PC-9 (cell line): Measurements from ENCODE around the gene LGI4. TPM values are rescaled to one million over a fixed set of nuclear protein-coding genes. Genes with fewer than 3 reads are reported as not detected.

Source experiments
- BruUV-seq: library from RNA; stranded (reverse); fragments of 400-500 nt; replicated peaks from 2 replicates; lab custom pipeline; 2021; lab: Mats Ljungman, UMichigan
- CTCF ChIA-PET: fragments of 300-600 bp; sonication (Branson Sonifier 250); formaldehyde crosslinking; loops from one replicate; lab custom pipeline; 2022; ENCODE audit warnings: antibody characterized with exemption; lab: Charles Lee
- POLR2A ChIA-PET: fragments of 300-600 bp; sonication (Branson Sonifier 250); formaldehyde crosslinking; loops from one replicate; lab custom pipeline; 2022; ENCODE audit warnings: antibody characterized with exemption; ENCODE audit not compliant: unreplicated experiment; lab: Charles Lee
- DNase-seq, 2 experiments: peaks; one replicate each; pipeline versions ENCODE4 v3.0.0 to v3.0.0-alpha.2; 2015 to 2022; ENCODE audit warnings: mixed read lengths in 1 of 2
- H2AFZ ChIP-seq: fragments of 200-600 bp; sonication (generic); 2 replicates; pipeline ENCODE4 v1.8.1; 2017; ENCODE audit warnings: antibody characterized with exemption
- H3F3A ChIP-seq: fragments of 200-600 bp; sonication (generic); 2 replicates; pipeline ENCODE4 v1.8.1; 2017; ENCODE audit warnings: antibody characterized with exemption, mild to moderate bottlenecking, low read depth; ENCODE audit not compliant: insufficient read depth
- H3K27ac ChIP-seq: fragments of 200-600 bp; sonication (generic); 2 replicates; pipeline ENCODE4 v1.6.1; 2016; ENCODE audit warnings: mixed run types
- H3K27me3 ChIP-seq: fragments of 200-600 bp; sonication (generic); 2 replicates; pipeline ENCODE4 v1.6.1; 2016; ENCODE audit warnings: low read depth, mixed run types; ENCODE audit not compliant: insufficient read depth
- H3K36me3 ChIP-seq: fragments of 200-600 bp; sonication (generic); 2 replicates; pipeline ENCODE4 v1.6.1; 2016; ENCODE audit warnings: low read depth, mixed run types
- H3K4me1 ChIP-seq: fragments of 200-600 bp; sonication (generic); replicated peaks from 2 replicates; pipeline ENCODE4 v1.6.1; 2016; ENCODE audit warnings: mixed run types; ENCODE audit not compliant: insufficient read depth
- H3K4me2 ChIP-seq: fragments of 200-600 bp; sonication (generic); 2 replicates; pipeline ENCODE4 v1.6.1; 2017; ENCODE audit warnings: mixed run types
- H3K4me3 ChIP-seq: fragments of 200-600 bp; sonication (generic); 2 replicates; pipeline ENCODE4 v1.6.1; 2016; ENCODE audit warnings: mixed run types
- H3K79me2 ChIP-seq: fragments of 200-600 bp; sonication (generic); 2 replicates; pipeline ENCODE4 v1.6.1; 2017; ENCODE audit warnings: low read depth, mixed run types
- H3K9me2 ChIP-seq: fragments of 200-600 bp; sonication (generic); 2 replicates; pipeline ENCODE4 v1.8.1; 2017; ENCODE audit warnings: mild to moderate bottlenecking; ENCODE audit not compliant: insufficient read depth
- H3K9me3 ChIP-seq: fragments of 200-600 bp; sonication (generic); 2 replicates; pipeline ENCODE4 v1.8.1; 2016; ENCODE audit warnings: low read depth; ENCODE audit not compliant: insufficient read depth
- H4K20me1 ChIP-seq: fragments of 200-600 bp; sonication (generic); 2 replicates; pipeline ENCODE4 v1.8.1; 2017; ENCODE audit not compliant: insufficient read depth
- CTCF ChIP-seq: fragments of 200-600 bp; sonication (generic); conservative IDR thresholded peaks from 2 replicates; pipeline ENCODE4 v1.6.1; 2017; ENCODE audit warnings: mixed run types, antibody characterized with exemption, mild to moderate bottlenecking, moderate library complexity
- EZH2 ChIP-seq: fragments of 200-600 bp; sonication (generic); IDR thresholded peaks from 2 replicates; pipeline ENCODE4 v1.8.0; 2017; ENCODE audit warnings: antibody characterized with exemption, low read depth
- intact Hi-C: fragments of 100-400 bp; cut with micrococcal nuclease; formaldehyde crosslinking; loops from one replicate; pipeline ENCODE4 v1.10.0; 2022; ENCODE audit not compliant: unreplicated experiment
- total RNA-seq: library from RNA; stranded (reverse); gene quantifications from 2 replicates; pipeline ENCODE4 v1.2.3, GENCODE V29; 2021

The LGI4 gene
- total RNA-seq, 1 experiment from 2014 or later: 1.2 TPM

GRCh38 chr19:35170359-35171061 lies 35.7 kb upstream of the LGI4 start:
- peaks cover 11% of the 10 kb centered on the region for H3K79me2 ChIP-seq
- no peak overlapping the region for H2AFZ ChIP-seq
- peaks cover 34% of the 10 kb centered on the region for H3K36me3 ChIP-seq
- CTCF ChIA-PET: no interaction called here
- intact Hi-C loops: no loop called here
- H3K9me2 ChIP-seq: no peaks in the 10 kb centered on the region
- H3K27me3 ChIP-seq: no peaks in the 10 kb centered on the region
- no peaks in the 10 kb centered on the region for H4K20me1 ChIP-seq
- TF ChIP-seq EZH2: no peak
- TF ChIP-seq CTCF: no peak
- H3F3A ChIP-seq: peaks cover 90% of the 10 kb centered on the region
- peaks cover 57% of the 10 kb centered on the region for H3K4me1 ChIP-seq
- POLR2A ChIA-PET: no interaction called here
- peak overlapping the region; percentile 97; the same call in 1 of the 2 replicates for H3K27ac ChIP-seq
- peaks cover 1% of the 10 kb centered on the region; the same call in 1 of the 2 replicates for H3K9me3 ChIP-seq
- no TSS peak for BruUV-seq
- no peak for DNase-seq
- no peak overlapping the region for H3K4me2 ChIP-seq
- H3K4me3 ChIP-seq: no peak overlapping the region

- H3K36me3 ChIP-seq: peaks cover 45% of the 10 kb centered on the region
- H3K27ac ChIP-seq: peak overlapping the region; percentile 97
- peak overlapping the region; percentile 23; the same call in 1 of the 2 replicates for H3K4me3 ChIP-seq
- H4K20me1 ChIP-seq: no peaks in the 10 kb centered on the region
- CTCF ChIA-PET: no interaction called here
- no peak overlapping the region for H2AFZ ChIP-seq
- peaks cover 17% of the 10 kb centered on the region for H3K79me2 ChIP-seq
- H3K4me1 ChIP-seq: peaks cover 58% of the 10 kb centered on the region
- no peaks in the 10 kb centered on the region for H3K9me2 ChIP-seq
- H3K27me3 ChIP-seq: no peaks in the 10 kb centered on the region
- peaks cover 94% of the 10 kb centered on the region for H3F3A ChIP-seq
- TF ChIP-seq CTCF: no peak
- TF ChIP-seq EZH2: no peak
- H3K4me2 ChIP-seq: peak overlapping the region; percentile 71
- POLR2A ChIA-PET: no interaction called here
- intact Hi-C loops: loop anchor here (2.0 kb wide), 1 partner anchor 45 kb away; no protein-coding TSS in a partner anchor
- peaks cover 11% of the 10 kb centered on the region; the same call in 1 of the 2 replicates for H3K9me3 ChIP-seq
- BruUV-seq: no TSS peak
- DNase-seq: peak in 1 of 2 experiments; percentile 72
These were observed 34.5 kb upstream of the LGI4 start for GRCh38 chr19:35169221-35169995.

- Histone ChIP-seq H4K20me1 (no peaks in the 10 kb centered on the region), H3K79me2 (peaks cover 24% of the 10 kb centered on the region), H3K9me3 (peaks cover 11% of the 10 kb centered on the region; the same call in 1 of the 2 replicates), H3K4me2 (peak overlapping the region; percentile 71), H2AFZ (no peak overlapping the region), H3F3A (peaks cover 94% of the 10 kb centered on the region), H3K27me3 (no peaks in the 10 kb centered on the region), H3K4me3 (peak overlapping the region; percentile 23; the same call in 1 of the 2 replicates), H3K4me1 (peaks cover 69% of the 10 kb centered on the region), H3K36me3 (peaks cover 55% of the 10 kb centered on the region), H3K9me2 (no peaks in the 10 kb centered on the region), H3K27ac (peak overlapping the region; percentile 97)
- no TSS peak for BruUV-seq
- intact Hi-C loops: loop anchor here (2.0 kb wide), 1 partner anchor 47 kb away; no protein-coding TSS in a partner anchor
- ChIA-PET POLR2A (interaction anchor here (0.6 to 0.7 kb wide), 4 partner anchors 11 to 268 kb away, joined by 3 to 19 read pairs (median 6); partner anchors contain the start of gene ZNF30), CTCF (interaction anchor here (1.1 kb wide), 1 partner anchor 19 kb away, joined by 4 read pairs; no protein-coding TSS in a partner anchor)
- TF ChIP-seq EZH2: no peak
- no peak for TF ChIP-seq CTCF
- DNase-seq: peak; percentile 70 to 88
These were observed 33.3 kb upstream of the LGI4 start for GRCh38 chr19:35168196-35168595.
